ENCODE measurements around the gene PMF1. TPM values are rescaled to one million over a fixed set of nuclear protein-coding genes. Genes with fewer than 3 reads are reported as not detected.

Gene PMF1
- total RNA-seq, 1 experiment from 2014 or later = 96.6 TPM

- intact Hi-C loops (cut with micrococcal nuclease; ENCODE audit: unreplicated experiment) = no loop called here
- H3K36me3 ChIP-seq (ENCODE audit: insufficient read depth, low read length, poor library complexity, severe bottlenecking) = peaks cover 10% of the 10 kb centered on the region
Measured at GRCh38 chr1:156232201-156232894, 19.5 kb downstream of the PMF1 start.

GRCh38 chr1:156233426-156234127, 20.8 kb downstream of the PMF1 start:
- no peak overlapping the region for H3K27ac ChIP-seq (ENCODE audit: low read depth, low read length, poor library complexity, severe bottlenecking)
- TF ChIP-seq, protein P1, sequence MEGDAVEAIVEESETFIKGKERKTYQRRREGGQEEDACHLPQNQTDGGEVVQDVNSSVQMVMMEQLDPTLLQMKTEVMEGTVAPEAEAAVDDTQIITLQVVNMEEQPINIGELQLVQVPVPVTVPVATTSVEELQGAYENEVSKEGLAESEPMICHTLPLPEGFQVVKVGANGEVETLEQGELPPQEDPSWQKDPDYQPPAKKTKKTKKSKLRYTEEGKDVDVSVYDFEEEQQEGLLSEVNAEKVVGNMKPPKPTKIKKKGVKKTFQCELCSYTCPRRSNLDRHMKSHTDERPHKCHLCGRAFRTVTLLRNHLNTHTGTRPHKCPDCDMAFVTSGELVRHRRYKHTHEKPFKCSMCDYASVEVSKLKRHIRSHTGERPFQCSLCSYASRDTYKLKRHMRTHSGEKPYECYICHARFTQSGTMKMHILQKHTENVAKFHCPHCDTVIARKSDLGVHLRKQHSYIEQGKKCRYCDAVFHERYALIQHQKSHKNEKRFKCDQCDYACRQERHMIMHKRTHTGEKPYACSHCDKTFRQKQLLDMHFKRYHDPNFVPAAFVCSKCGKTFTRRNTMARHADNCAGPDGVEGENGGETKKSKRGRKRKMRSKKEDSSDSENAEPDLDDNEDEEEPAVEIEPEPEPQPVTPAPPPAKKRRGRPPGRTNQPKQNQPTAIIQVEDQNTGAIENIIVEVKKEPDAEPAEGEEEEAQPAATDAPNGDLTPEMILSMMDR (conservative IDR thresholded peaks at IDR 0.05; ENCODE audit: low read depth, low read length) = no peak
- no peak for TF ChIP-seq EZH2 (IDR thresholded peaks at IDR 0.05; ENCODE audit: borderline replicate concordance, low read depth, low read length, poor library complexity, severe bottlenecking)
- peak; percentile 70 for DNase-seq (ENCODE audit: low spot score)
- intact Hi-C loops (cut with micrococcal nuclease; ENCODE audit: unreplicated experiment) = no loop called here
- H3K9me3 ChIP-seq (ENCODE audit: low read depth, low read length, poor library complexity, severe bottlenecking) = no peaks in the 10 kb centered on the region
- peaks cover 13% of the 10 kb centered on the region for H3K36me3 ChIP-seq (ENCODE audit: insufficient read depth, low read length, poor library complexity, severe bottlenecking)
- peaks cover 12% of the 10 kb centered on the region for H3K4me1 ChIP-seq (ENCODE audit: insufficient read depth, low read length, poor library complexity, severe bottlenecking)
- POLR2A ChIA-PET (ENCODE audit: low non-redundant PET) = no interaction called here
- H3K27me3 ChIP-seq (replicated peaks; ENCODE audit: insufficient read depth, low read depth, low read length, poor library complexity) = no peaks in the 10 kb centered on the region
- no peak overlapping the region for H3K4me3 ChIP-seq (ENCODE audit: low read depth, low read length, poor library complexity, severe bottlenecking)
- no TSS peak for BruUV-seq (replicated peaks)
- CTCF ChIA-PET = interaction anchor here (0.6 to 1.2 kb wide), 2 partner anchors 104 to 493 kb away, joined by 4 to 18 read pairs; no protein-coding TSS in a partner anchor

More at GRCh38 chr1:156232201-156232894, 19.5 kb downstream of the PMF1 start:
- Histone ChIP-seq H3K4me1 (ENCODE audit: insufficient read depth, low read length, poor library complexity, severe bottlenecking) (peaks cover 12% of the 10 kb centered on the region), H3K27ac (ENCODE audit: low read depth, low read length, poor library complexity, severe bottlenecking) (peak overlapping the region; percentile 29), H3K9me3 (ENCODE audit: low read depth, low read length, poor library complexity, severe bottlenecking) (no peaks in the 10 kb centered on the region), H3K4me3 (ENCODE audit: low read depth, low read length, poor library complexity, severe bottlenecking) (no peak overlapping the region), H3K27me3 (replicated peaks; ENCODE audit: insufficient read depth, low read depth, low read length, poor library complexity) (no peaks in the 10 kb centered on the region)
- ChIA-PET CTCF (interaction anchor here (0.6 to 0.7 kb wide), 2 partner anchors 80 to 90 kb away, joined by 3 read pairs; no protein-coding TSS in a partner anchor), POLR2A (ENCODE audit: low non-redundant PET) (interaction anchor here (1.1 kb wide), 1 partner anchor 13 kb away, joined by 5 read pairs; no protein-coding TSS in a partner anchor)
- DNase-seq (ENCODE audit: low spot score) = no peak
- BruUV-seq (replicated peaks) = no TSS peak
- TF ChIP-seq EZH2 (IDR thresholded peaks at IDR 0.05; ENCODE audit: borderline replicate concordance, low read depth, low read length, poor library complexity, severe bottlenecking) = no peak
- TF ChIP-seq, protein P1 (conservative IDR thresholded peaks at IDR 0.05; ENCODE audit: low read depth, low read length) = no peak

GRCh38 chr1:156236164-156236563, 23.4 kb downstream of the PMF1 start:
- no peak overlapping the region for H3K4me3 ChIP-seq (ENCODE audit: low read depth, low read length, poor library complexity, severe bottlenecking)
- intact Hi-C loops (cut with micrococcal nuclease; ENCODE audit: unreplicated experiment) = no loop called here
- CTCF ChIA-PET = interaction anchor here (0.7 kb wide), 1 partner anchor 11 kb away, joined by 3 read pairs; no protein-coding TSS in a partner anchor
- no TSS peak for BruUV-seq (replicated peaks)
- H3K9me3 ChIP-seq (ENCODE audit: low read depth, low read length, poor library complexity, severe bottlenecking) = no peaks in the 10 kb centered on the region
- POLR2A ChIA-PET (ENCODE audit: low non-redundant PET) = no interaction called here
- DNase-seq (ENCODE audit: low spot score) = no peak
- no peak for TF ChIP-seq EZH2 (IDR thresholded peaks at IDR 0.05; ENCODE audit: borderline replicate concordance, low read depth, low read length, poor library complexity, severe bottlenecking)
- TF ChIP-seq, protein P1 (conservative IDR thresholded peaks at IDR 0.05; ENCODE audit: low read depth, low read length) = no peak
- peaks cover 15% of the 10 kb centered on the region for H3K36me3 ChIP-seq (ENCODE audit: insufficient read depth, low read length, poor library complexity, severe bottlenecking)
- H3K27me3 ChIP-seq (replicated peaks; ENCODE audit: insufficient read depth, low read depth, low read length, poor library complexity) = no peaks in the 10 kb centered on the region
- peaks cover 12% of the 10 kb centered on the region for H3K4me1 ChIP-seq (ENCODE audit: insufficient read depth, low read length, poor library complexity, severe bottlenecking)
- H3K27ac ChIP-seq (ENCODE audit: low read depth, low read length, poor library complexity, severe bottlenecking) = no peak overlapping the region

Measured in A673 (cell line).